HG02623 (cell line): ENCODE measurements around the gene ADIPOR1.
A peak's percentile ranks its signal among the peaks of the same experiment; 100 is the strongest.
"Not testable (repeated sequence)": the region's sequence is repeated elsewhere in the genome, so short reads cannot be mapped to it uniquely, and the experiment has no call there.

Experiments used
- ATAC-seq: cut with Tn5 transposase; IDR thresholded peaks from one replicate; pipeline ENCODE4 v1.9.1; 2021; ENCODE audit warnings: moderate library complexity; ENCODE audit not compliant: unreplicated experiment

ADIPOR1 gene

DNA sequence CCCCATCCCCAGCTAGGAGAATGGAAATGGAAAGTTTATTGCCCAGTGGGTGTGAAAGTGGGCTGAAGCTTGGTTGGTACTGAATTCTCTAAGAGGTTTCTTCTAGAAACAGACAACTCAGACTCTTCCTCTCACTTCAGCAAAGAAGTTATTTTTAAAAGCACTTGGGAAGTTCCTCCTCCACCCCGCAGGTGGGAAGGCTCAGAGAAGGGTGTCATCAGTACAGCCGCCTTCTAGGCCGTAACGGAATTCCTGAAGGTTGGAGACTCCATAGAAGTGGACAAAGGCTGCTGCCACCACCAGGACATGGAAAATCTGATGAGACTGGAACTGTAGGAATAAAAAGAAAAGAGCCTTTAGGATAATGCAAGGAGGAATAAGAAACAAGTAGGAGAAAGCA is 16.7 kb downstream of the ADIPOR1 start:
- ATAC-seq, result no peak

DNA sequence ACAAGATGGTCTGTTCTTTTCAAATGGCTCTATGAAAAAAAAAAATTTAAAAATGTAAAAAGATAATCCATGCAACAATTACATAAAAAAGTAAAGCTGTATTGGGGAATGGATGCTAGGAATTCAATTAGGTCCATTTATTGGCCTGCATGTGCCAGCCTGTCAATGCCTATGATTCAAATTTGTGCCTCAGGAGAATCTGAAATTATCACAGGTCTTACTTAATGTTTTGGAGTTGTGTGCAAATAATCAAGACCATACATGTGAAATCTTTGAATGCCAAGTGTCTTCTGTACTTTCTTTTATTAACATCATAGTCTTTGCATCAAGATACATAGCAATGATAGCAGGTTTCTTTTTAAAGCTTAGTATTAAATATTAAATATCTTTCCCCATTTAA is 17.6 kb downstream of the ADIPOR1 start:
- ATAC-seq, result no peak

GRCh38 chr1:202938287-202938925 is 19.7 kb downstream of the ADIPOR1 start:
- no peak for ATAC-seq

GRCh38 chr1:202936409-202936808 is 21.7 kb downstream of the ADIPOR1 start:
- not testable (repeated sequence) for ATAC-seq

DNA sequence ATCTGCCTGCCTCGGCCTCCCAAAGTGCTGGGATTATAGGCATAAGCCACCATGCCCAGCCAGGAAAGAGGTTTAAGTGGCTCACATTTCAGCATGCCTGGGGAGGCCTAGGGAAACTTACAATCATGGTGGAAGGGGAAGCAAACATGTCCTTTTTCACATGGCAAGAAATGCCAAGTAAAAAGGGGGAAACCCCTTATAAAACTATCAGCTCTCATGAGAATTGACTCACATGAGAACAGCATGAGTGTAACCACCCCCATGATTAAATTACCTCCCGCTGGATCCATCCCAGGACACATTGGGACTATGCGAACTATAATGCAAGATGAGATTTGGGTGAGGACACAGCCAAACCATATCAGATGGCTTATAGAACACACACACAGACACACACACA is 22.3 kb downstream of the ADIPOR1 start:
- no peak for ATAC-seq

DNA sequence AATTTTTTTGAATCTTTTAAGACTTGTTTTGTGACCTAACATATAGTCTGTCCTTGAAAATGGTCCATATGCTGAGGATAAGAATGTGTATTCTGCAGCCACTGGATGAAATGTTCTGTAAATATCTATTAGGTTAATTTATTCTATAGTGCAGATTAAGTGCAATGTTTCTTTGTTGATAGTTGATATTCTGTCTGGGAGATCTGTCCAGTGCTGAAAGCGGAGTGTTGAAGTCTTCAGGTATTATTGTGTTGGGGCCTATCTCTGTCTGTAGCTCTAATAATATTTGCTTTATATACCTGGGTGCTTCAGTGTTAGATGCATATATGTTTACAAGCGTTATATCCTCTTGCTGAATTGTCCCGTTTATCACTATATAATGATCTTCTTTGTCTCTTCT is 23.4 kb downstream of the ADIPOR1 start:
- no peak for ATAC-seq

GRCh38 chr1:202932476-202932875 is 25.6 kb downstream of the ADIPOR1 start:
- no peak for ATAC-seq

- ATAC-seq, result peak; percentile 91
These were observed 31.3 kb downstream of the ADIPOR1 start, which contains the start of gene KLHL12 for GRCh38 chr1:202926581-202927491. Gene KLHL12, minus strand, starts transcription at chr1:202927234. Its CDS starts 2,072 bp downstream, at chr1:202925162.

GRCh38 chr1:202923533-202923932 is 34.6 kb downstream of the ADIPOR1 start:
- no peak for ATAC-seq

GRCh38 chr1:202919615-202920014 is 38.5 kb downstream of the ADIPOR1 start:
- ATAC-seq, result no peak

DNA sequence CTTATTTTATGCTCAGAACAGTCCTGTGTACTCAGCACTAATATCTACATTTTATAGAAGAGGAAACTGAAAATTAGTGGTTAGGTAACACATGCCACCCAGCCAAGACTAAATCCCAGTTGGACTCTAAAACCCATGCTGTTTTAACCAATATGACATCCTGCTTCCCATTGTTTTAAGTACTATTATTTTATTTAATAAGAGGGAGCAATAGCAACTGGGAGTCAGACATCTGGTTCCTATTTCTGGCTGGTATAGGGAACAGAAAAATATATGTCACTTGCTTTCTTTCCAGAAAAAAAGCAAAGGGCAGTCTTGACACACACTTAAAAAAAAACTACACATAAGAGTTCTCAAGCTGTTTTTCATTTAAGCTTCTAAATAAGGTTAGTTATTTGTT is 43.0 kb downstream of the ADIPOR1 start:
- ATAC-seq, result no peak

- not testable (repeated sequence) for ATAC-seq
These were observed 45.6 kb downstream of the ADIPOR1 start for GRCh38 chr1:202912476-202912875.

GRCh38 chr1:202909494-202909893 is 48.6 kb downstream of the ADIPOR1 start:
- ATAC-seq, result no peak

DNA sequence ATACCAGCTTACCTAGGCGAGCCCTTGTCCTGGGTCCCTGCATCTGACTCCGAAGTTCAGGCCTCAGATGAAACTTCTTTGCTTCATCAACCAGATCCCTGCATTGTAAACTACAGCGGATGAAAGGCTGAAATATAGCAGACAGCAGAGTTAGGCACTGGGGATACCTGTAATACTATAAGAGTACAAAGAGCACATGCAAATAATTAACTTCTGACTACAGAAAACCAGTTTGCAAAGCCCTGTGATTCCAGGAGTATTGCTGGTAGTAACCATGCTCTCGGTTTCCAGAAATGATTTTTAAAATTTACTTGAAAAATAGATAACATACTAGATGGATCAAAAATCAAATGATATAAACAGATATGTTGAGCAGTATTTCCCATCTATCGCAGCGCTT is 49.1 kb downstream of the ADIPOR1 start:
- no peak for ATAC-seq

DNA sequence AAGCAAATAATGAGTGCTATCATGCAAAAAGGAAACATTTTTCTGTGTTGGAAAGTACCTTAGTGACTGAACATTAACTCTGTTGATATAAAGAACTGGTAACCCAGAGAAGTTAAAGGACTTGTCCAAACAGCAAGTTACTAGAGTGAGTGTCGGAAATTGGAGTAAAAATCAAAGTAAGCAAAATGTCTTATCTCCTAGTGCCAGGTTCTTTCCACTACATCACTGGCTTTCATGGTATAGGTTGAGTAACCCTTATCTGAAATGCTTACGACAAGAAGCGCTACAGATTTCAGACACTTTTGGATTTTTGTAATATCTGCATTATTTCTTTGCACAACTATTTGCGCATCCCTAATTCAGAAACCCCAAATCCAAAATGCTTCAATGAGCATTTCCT is 52.8 kb downstream of the ADIPOR1 start:
- ATAC-seq, result no peak

GRCh38 chr1:202903808-202904207 is 54.3 kb downstream of the ADIPOR1 start:
- ATAC-seq, result not testable (repeated sequence)

- no peak for ATAC-seq
These were observed 56.6 kb downstream of the ADIPOR1 start for GRCh38 chr1:202901555-202901954.

DNA sequence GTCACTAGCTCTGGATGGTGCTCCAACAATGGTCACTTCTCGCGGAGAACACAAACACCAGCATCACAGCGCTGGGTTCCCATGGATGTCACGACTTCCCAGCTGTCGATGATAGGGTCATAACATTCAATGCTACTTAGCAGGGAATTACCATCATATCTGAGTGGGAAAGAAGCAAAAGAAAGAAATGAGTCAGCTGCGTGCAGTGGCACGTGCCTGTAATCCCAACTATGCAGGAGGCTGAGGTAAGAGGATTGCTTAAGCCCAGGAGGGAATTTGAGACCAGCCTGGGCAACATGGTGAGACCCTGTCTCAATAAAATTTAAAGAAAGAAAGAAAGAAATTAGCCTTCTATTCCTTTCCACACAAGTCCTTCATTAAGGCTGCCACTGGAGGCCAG is 65.6 kb downstream of the ADIPOR1 start:
- no peak for ATAC-seq
